ENCODE data around the gene RIOK1.
"Not testable (repeated sequence)": the region's sequence is repeated elsewhere in the genome, so short reads cannot be mapped to it uniquely, and the experiment has no call there.

The RIOK1 gene

DNA sequence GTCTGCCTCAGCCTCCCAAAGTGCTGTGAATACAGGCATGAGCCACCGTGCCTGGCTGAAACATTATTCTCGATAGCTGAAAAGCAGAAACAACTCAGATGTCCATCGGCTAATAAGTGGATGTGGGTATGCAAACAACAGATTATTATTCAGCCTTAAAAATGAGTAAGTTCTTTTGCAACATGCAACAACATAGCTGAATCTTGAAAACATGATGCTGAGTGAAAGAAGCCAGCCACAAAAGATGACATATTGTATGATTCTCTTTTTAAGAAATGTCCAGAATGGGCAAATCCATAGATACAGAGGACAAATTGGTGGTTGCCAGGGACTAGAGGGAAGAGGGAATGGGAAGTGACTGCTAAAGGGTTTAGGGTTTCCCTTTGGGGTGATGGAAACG is 61.7 kb downstream of the RIOK1 start:
- FAIRE-seq (no peak), DNase-seq (ENCODE audit: insufficient read length, low spot score) (no peak)
- TF ChIP-seq, protein P1, sequence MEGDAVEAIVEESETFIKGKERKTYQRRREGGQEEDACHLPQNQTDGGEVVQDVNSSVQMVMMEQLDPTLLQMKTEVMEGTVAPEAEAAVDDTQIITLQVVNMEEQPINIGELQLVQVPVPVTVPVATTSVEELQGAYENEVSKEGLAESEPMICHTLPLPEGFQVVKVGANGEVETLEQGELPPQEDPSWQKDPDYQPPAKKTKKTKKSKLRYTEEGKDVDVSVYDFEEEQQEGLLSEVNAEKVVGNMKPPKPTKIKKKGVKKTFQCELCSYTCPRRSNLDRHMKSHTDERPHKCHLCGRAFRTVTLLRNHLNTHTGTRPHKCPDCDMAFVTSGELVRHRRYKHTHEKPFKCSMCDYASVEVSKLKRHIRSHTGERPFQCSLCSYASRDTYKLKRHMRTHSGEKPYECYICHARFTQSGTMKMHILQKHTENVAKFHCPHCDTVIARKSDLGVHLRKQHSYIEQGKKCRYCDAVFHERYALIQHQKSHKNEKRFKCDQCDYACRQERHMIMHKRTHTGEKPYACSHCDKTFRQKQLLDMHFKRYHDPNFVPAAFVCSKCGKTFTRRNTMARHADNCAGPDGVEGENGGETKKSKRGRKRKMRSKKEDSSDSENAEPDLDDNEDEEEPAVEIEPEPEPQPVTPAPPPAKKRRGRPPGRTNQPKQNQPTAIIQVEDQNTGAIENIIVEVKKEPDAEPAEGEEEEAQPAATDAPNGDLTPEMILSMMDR (IDR thresholded peaks at IDR 0.05; ENCODE audit: insufficient read depth, missing control alignments): no peak

DNA sequence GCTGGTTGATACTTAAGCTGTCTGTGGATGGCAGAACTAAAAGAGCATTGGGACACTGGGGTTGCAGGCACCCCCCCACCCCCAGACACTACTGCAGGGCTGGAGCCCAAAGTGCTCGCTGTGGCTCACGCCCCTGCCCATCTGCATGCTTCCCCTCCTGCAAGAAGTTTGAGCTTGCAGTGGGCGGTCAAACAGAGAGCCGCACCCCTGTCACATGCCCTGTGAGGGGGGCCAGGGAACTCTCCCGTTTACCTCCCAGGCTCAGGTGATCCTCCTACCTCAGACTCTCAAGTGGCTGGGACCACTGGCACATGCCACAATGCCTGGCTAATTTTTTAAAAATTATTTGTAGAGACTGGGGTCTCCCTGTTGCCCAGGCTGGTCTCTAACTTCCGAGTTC is 63.3 kb downstream of the RIOK1 start:
- no peak for DNase-seq (ENCODE audit: insufficient read length, low spot score)
- TF ChIP-seq, protein P1 (IDR thresholded peaks at IDR 0.05; ENCODE audit: insufficient read depth, missing control alignments): no peak
- no peak for FAIRE-seq

DNA sequence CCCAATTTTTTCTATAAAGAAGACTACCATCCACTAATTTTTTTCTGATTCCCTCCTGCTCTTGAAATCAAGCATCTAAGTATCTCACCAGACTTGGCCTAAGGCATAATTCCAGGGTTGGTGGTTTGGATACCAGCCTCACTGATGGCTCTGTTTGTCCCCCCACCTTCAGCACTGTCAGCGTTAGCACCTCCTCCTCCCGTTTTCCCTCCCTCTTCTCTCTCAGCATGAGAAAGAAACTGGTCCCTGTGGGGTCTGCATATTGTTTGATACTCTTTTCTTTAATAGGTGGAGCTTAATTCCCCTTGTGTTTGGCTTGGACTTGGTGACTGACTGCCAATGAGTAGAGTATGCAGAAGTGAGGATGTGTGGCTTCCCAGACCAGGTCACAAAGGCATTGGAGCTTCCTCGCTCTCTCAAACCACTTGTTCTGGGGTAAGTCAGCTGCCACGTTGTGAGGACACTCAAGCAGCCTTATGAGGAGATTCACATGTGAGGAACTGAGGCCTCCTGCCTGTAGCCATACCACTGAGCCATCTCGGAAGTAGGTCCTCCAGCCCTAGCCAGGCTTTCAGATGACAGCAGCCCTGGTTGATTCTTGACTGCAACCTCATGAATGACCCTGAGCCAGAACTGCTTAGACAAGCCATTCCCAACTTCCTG is 65.2 kb downstream of the RIOK1 start:
- FAIRE-seq: no peak
- TF ChIP-seq, protein P1 (IDR thresholded peaks at IDR 0.05; ENCODE audit: insufficient read depth, missing control alignments): no peak
- no peak for DNase-seq (ENCODE audit: insufficient read length, low spot score)

GRCh38 chr6:7456302-7456701 is 66.7 kb downstream of the RIOK1 start:
- FAIRE-seq; DNase-seq (ENCODE audit: insufficient read length, low spot score): not testable (repeated sequence)

DNA sequence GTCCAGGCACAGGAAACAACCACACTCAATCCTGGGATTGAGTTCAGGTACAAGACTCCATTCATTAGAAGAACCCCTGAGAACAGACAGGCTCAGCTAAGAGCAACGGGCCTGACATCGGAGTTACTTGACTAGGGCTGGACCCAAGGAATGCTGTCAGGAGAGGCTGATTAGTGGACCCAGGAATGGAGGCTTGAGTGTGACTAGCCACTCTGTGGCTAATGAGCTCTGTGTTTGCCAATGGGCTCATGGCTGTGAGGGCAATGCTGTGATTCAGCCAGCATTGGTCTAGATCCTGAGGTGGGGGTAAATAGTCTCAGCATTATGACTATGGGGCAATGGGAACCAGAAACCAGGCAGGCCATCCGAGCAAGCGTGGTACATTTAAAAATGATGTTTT is 71.8 kb downstream of the RIOK1 start:
- no peak for DNase-seq (ENCODE audit: insufficient read length, low spot score)
- TF ChIP-seq, protein P1 (IDR thresholded peaks at IDR 0.05; ENCODE audit: insufficient read depth, missing control alignments): no peak

DNA sequence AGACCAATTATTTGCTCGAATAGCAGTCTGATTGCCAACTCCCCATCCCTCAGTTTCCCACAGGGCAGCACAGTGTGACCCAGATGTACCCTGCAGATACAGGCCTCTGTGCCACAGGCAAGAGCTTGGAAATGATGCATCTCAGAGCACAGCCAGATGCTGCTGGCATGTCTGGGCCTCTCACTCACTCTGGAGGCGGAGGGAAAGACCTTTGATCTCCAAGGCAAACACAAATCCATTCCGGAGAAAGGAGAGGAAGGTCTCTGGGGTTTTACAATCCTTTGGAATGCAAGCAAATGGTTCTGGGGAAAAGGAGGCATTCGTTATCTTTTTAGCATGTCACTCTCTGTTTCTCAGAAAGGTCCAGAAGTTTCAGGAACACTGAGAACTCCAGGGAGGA is 74.2 kb downstream of the RIOK1 start:
- no peak for FAIRE-seq
- DNase-seq (ENCODE audit: insufficient read length, low spot score): no peak
- TF ChIP-seq, protein P1 (IDR thresholded peaks at IDR 0.05; ENCODE audit: insufficient read depth, missing control alignments): no peak

More for the DNA sequence above, 71.8 kb downstream of the RIOK1 start:
- no peak for FAIRE-seq

GRCh38 chr6:7467007-7467897 is 77.6 kb downstream of the RIOK1 start:
- FAIRE-seq (no peak), DNase-seq (ENCODE audit: insufficient read length, low spot score) (no peak)
- TF ChIP-seq, protein P1 (IDR thresholded peaks at IDR 0.05; ENCODE audit: insufficient read depth, missing control alignments): no peak

All from D721Med (cell line).